Peyer's patch (tissue), 4 donors: ENCODE measurements around the gene NELFB.

Experiments used
- POLR2A ChIP-seq, 2 donors: fragments of 450-650 bp; IDR thresholded peaks; one replicate each; pipeline ENCODE4 v1.5.1; 2017; ENCODE audit warnings: antibody characterized with exemption in 2 of 2, mild to moderate bottlenecking in 2 of 2, moderate library complexity in 2 of 2
- TF ChIP-seq, protein P1 (sequence below), 6 experiments: fragments of 450-650 bp in 4 of 6; fragments of 200-600 bp in 2 of 6; sonication (generic) in 1 of 6; IDR thresholded peaks; one replicate each; pipeline ENCODE4 v1.5.1; 2017 to 2019; ENCODE audit warnings: antibody characterized with exemption in 6 of 6, mild to moderate bottlenecking in 3 of 6, moderate library complexity in 1 of 6

DNA sequence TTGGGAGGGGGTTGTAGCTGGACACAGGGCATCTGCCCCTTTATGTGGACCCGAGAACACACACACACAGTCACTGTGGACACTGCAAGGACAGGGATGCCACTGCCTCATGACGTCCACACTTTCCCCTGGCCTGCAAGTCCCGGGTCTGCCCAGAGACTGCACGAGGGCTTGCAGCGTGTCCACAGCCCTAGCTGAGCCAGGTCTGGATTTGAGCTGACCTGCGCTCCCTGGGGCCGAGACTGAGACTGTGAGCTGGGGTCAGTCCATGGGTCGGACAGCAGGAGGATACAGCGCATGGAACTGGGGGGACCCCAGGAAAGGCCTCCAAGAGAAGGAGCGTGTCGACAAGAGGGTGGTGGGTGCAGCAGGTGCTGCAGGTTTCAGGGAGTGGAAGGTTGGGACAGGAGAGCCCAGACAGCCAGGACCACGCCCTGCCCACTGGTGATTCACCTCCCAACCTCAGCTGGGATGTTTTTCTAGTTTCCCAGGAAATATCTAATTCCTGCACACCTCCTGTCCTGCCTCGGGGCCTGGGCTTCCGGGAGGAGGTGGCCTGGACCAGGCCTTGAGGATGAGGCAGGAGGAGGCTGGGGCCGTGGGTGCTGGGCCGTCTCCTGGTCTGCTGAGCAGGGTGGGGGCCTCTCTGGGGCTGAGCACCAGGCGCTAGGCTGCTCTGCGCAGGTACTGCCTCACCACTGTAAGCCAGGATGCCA is 28.6 kb upstream of the NELFB start:
- TF ChIP-seq, protein P1, sequence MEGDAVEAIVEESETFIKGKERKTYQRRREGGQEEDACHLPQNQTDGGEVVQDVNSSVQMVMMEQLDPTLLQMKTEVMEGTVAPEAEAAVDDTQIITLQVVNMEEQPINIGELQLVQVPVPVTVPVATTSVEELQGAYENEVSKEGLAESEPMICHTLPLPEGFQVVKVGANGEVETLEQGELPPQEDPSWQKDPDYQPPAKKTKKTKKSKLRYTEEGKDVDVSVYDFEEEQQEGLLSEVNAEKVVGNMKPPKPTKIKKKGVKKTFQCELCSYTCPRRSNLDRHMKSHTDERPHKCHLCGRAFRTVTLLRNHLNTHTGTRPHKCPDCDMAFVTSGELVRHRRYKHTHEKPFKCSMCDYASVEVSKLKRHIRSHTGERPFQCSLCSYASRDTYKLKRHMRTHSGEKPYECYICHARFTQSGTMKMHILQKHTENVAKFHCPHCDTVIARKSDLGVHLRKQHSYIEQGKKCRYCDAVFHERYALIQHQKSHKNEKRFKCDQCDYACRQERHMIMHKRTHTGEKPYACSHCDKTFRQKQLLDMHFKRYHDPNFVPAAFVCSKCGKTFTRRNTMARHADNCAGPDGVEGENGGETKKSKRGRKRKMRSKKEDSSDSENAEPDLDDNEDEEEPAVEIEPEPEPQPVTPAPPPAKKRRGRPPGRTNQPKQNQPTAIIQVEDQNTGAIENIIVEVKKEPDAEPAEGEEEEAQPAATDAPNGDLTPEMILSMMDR (IDR thresholded peaks at IDR 0.05), result no peak
- no peak for TF ChIP-seq POLR2A (IDR thresholded peaks at IDR 0.05)
